Measurements from ENCODE around the gene TXNIP. TPM values are rescaled to one million over a fixed set of nuclear protein-coding genes. Genes with fewer than 3 reads are reported as not detected.

Gene TXNIP
- total RNA-seq, 4 donors from 2014 or later = 94.9 to 942 (median 328) TPM

DNA sequence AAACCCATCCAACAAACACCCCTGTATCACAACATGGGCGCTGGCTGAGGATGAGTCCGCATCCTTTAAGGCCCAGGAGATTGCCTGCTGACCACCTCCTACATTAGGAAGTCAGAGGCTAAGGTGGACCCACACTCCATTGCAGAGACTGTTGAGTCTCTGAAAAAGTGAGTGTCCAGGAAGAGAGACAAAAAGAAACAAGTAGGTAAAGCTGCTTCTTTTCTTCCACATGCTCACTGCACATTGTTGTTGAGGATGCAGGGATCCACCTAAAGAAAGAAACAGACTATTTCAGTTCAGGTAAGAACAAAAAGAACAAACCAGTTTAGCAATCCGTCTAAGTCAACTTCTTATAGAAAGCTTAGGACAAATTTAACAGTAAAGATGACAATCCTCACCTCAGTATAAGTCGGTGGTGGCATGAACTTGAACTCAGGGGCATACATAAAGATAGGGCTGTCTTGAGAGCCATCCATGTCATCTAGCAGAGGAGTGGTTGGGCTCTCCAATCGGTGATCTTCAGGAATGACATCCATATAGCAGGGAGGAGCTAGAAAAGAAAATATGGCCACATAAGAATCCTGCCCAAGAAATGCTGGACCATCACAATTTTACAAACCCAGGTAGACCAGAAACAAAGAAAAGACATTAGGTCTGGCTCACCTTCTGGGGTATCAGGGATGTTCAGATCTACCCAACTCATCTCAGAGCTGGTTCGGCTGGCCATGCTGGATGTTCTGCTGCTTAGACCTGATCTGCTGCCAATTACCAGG is 2.6 kb downstream of the TXNIP start:
- intact Hi-C loops (cut with DNase I) = no loop called here
- no peaks in the 10 kb centered on the region for H3K9me3 ChIP-seq
- no peaks in the 10 kb centered on the region for H3K27me3 ChIP-seq
- 17 to 27% methylated on average over 5 to 6 of the region's 6 CpGs for WGBS, 2 donors
- no peak for DNase-seq
- peaks cover 16 to 34% (median 24%) of the 10 kb centered on the region in 3 donors for H3K36me3 ChIP-seq
- TF ChIP-seq, protein P1, sequence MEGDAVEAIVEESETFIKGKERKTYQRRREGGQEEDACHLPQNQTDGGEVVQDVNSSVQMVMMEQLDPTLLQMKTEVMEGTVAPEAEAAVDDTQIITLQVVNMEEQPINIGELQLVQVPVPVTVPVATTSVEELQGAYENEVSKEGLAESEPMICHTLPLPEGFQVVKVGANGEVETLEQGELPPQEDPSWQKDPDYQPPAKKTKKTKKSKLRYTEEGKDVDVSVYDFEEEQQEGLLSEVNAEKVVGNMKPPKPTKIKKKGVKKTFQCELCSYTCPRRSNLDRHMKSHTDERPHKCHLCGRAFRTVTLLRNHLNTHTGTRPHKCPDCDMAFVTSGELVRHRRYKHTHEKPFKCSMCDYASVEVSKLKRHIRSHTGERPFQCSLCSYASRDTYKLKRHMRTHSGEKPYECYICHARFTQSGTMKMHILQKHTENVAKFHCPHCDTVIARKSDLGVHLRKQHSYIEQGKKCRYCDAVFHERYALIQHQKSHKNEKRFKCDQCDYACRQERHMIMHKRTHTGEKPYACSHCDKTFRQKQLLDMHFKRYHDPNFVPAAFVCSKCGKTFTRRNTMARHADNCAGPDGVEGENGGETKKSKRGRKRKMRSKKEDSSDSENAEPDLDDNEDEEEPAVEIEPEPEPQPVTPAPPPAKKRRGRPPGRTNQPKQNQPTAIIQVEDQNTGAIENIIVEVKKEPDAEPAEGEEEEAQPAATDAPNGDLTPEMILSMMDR (IDR thresholded peaks at IDR 0.05) = peak in 1 of 6 experiments; percentile 8
- TF ChIP-seq POLR2A (IDR thresholded peaks at IDR 0.05) = no peak
- peaks cover 9 to 73% (median 11%) of the 10 kb centered on the region in 3 donors for H3K4me1 ChIP-seq
- H3K4me3 ChIP-seq = peak overlapping the region; percentile 57 to 82 (median 78)
- H3K27ac ChIP-seq = peak overlapping the region; percentile 93 to 99 (median 98)

GRCh38 chr1:145992958-145993617 is 3.3 kb downstream of the TXNIP start:
- Histone ChIP-seq H3K36me3 (peaks cover 16 to 34% (median 24%) of the 10 kb centered on the region in 3 donors), H3K27ac (peak overlapping the region; percentile 93 to 99 (median 98)), H3K4me3 (peak overlapping the region; percentile 57 to 82 (median 78)), H3K27me3 (no peaks in the 10 kb centered on the region), H3K9me3 (no peaks in the 10 kb centered on the region), H3K4me1 (peaks cover 7 to 73% (median 7%) of the 10 kb centered on the region in 3 donors)
- intact Hi-C loops (cut with DNase I) = no loop called here
- no peak for DNase-seq
- 47 to 53% methylated on average over 5 of the region's 5 CpGs for WGBS, 2 donors
- TF ChIP-seq POLR2A (IDR thresholded peaks at IDR 0.05) = peak in 1 of 4 donors; percentile 3
- TF ChIP-seq, protein P1 (IDR thresholded peaks at IDR 0.05) = no peak

- Histone ChIP-seq H3K27me3 (no peaks in the 10 kb centered on the region), H3K4me1 (peaks cover 6 to 73% (median 7%) of the 10 kb centered on the region in 3 donors), H3K4me3 (peak overlapping the region; percentile 57 to 82 (median 78)), H3K36me3 (peaks cover 16 to 34% (median 24%) of the 10 kb centered on the region in 3 donors), H3K9me3 (no peaks in the 10 kb centered on the region), H3K27ac (peak overlapping the region; percentile 85 to 99 (median 95))
- 33 to 56% methylated on average over 1 of the region's 1 CpG for WGBS, 2 donors
- no peak for DNase-seq
- intact Hi-C loops (cut with DNase I) = no loop called here
- TF ChIP-seq, protein P1 (IDR thresholded peaks at IDR 0.05) = no peak
- TF ChIP-seq POLR2A (IDR thresholded peaks at IDR 0.05) = peak in 2 of 4 donors; percentile 29 to 41
These were observed 3.9 kb downstream of the TXNIP start for GRCh38 chr1:145992502-145992936.

DNA sequence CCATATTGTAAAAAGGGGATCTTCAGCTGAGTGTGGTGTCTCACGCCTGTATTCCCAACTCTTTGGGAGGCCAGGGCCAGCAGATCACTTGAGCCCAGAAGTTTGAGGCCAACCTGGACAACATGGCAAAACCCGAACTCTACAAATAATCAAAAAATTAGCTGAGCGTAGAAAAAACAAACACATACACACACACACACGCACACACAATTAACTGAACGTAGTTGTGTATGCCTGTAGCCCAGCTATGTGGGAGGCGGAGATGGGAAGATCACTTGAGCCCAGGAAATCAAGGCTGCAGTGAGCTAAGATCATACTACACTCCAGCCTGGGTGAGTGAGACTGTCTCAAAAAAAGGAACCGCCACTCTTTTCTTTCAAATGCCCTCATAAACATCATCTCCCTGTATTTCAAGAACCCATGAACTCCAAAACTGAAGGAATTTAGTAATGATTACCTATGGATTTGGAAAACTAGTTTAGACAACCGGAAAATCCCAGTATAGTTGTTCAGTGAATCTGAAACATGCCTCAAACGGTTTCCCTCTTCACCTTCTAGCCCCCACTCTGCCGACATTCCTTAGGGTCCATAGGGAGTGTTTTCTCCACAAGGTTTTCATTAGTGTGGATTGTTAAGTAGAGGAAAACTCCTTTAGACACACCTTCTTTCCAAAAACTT is 4.5 kb downstream of the TXNIP start:
- intact Hi-C loops (cut with DNase I) = no loop called here
- 71 to 73% methylated on average over 10 of the region's 10 CpGs for WGBS, 2 donors
- H3K27ac ChIP-seq = peak overlapping the region; percentile 85 to 99 (median 95)
- H3K27me3 ChIP-seq = no peaks in the 10 kb centered on the region
- H3K4me1 ChIP-seq = peaks cover 6 to 66% (median 7%) of the 10 kb centered on the region in 3 donors
- H3K9me3 ChIP-seq = no peaks in the 10 kb centered on the region
- no peak for DNase-seq
- H3K4me3 ChIP-seq = peak overlapping the region in 3 of 4 donors; percentile 76 to 82 (median 80)
- peaks cover 16 to 34% (median 24%) of the 10 kb centered on the region in 3 donors for H3K36me3 ChIP-seq
- TF ChIP-seq, protein P1 (IDR thresholded peaks at IDR 0.05) = no peak
- peak in 2 of 4 donors; percentile 41 to 54 for TF ChIP-seq POLR2A (IDR thresholded peaks at IDR 0.05)

Data from esophagus squamous epithelium (tissue), 5 donors.